Astrocyte (in vitro differentiated cells and primary cell): ENCODE data around the gene OSBPL9. TPM values are rescaled to one million over a fixed set of nuclear protein-coding genes. Genes with fewer than 3 reads are reported as not detected.

ENCODE experiments used
- DNase-seq: peaks from one replicate; pipeline ENCODE4 v3.0.0-alpha.2; 2010; ENCODE audit warnings: low read depth
- FAIRE-seq: peaks from 2 replicates; lab custom pipeline; 2011; peaks lifted over from hg19 to GRCh38; lab: Jason Lieb, UNC
- H2AFZ ChIP-seq: 2 replicates; pipeline ENCODE4 v1.6.0; 2012; ENCODE audit warnings: low read depth, low read length, inconsistent platforms
- H3K27ac ChIP-seq: 2 replicates; pipeline ENCODE4 v1.5.1; 2011; ENCODE audit warnings: low read depth, low read length, inconsistent platforms
- H3K27me3 ChIP-seq: 2 replicates; pipeline ENCODE4 v1.6.0; 2011; ENCODE audit warnings: low read length, inconsistent platforms; ENCODE audit not compliant: insufficient read depth
- H3K36me3 ChIP-seq: 2 replicates; pipeline ENCODE4 v1.5.1; 2011; ENCODE audit warnings: low read length, inconsistent platforms; ENCODE audit not compliant: insufficient read depth
- H3K4me1 ChIP-seq: 2 replicates; pipeline ENCODE4 v1.5.1; 2011; ENCODE audit warnings: low read length, inconsistent platforms; ENCODE audit not compliant: insufficient read depth
- H3K4me2 ChIP-seq: 2 replicates; pipeline ENCODE4 v1.6.0; 2012; ENCODE audit warnings: low read length, inconsistent platforms
- H3K4me3 ChIP-seq: 2 replicates; pipeline ENCODE4 v1.5.1; 2011; ENCODE audit warnings: low read depth, mild to moderate bottlenecking, low read length, inconsistent platforms; ENCODE audit not compliant: insufficient read depth
- H3K79me2 ChIP-seq: 2 replicates; pipeline ENCODE4 v1.6.0; 2012; ENCODE audit warnings: mild to moderate bottlenecking, low read length, inconsistent platforms; ENCODE audit not compliant: insufficient read depth
- H3K9ac ChIP-seq: 2 replicates; pipeline ENCODE4 v1.6.0; 2012; ENCODE audit warnings: mild to moderate bottlenecking, low read length, inconsistent platforms
- H3K9me3 ChIP-seq: 2 replicates; pipeline ENCODE4 v1.5.1; 2012; ENCODE audit warnings: low read depth, mild to moderate bottlenecking, low read length, inconsistent platforms; ENCODE audit not compliant: insufficient read depth
- H4K20me1 ChIP-seq: 2 replicates; pipeline ENCODE4 v1.6.0; 2012; ENCODE audit warnings: low read length, inconsistent platforms; ENCODE audit not compliant: insufficient read depth
- H3K27ac Mint-ChIP-seq: one replicate; pipeline ENCODE4 v1.8.0; 2021; ENCODE audit warnings: mild to moderate bottlenecking, mixed read lengths; ENCODE audit not compliant: unreplicated experiment
- H3K27me3 Mint-ChIP-seq: one replicate; pipeline ENCODE4 v1.8.0; 2021; ENCODE audit warnings: low read depth, mixed read lengths; ENCODE audit not compliant: unreplicated experiment
- H3K36me3 Mint-ChIP-seq: one replicate; pipeline ENCODE4 v1.8.0; 2021; ENCODE audit warnings: low read depth, mixed read lengths; ENCODE audit not compliant: unreplicated experiment
- H3K4me1 Mint-ChIP-seq: one replicate; pipeline ENCODE4 v1.8.0; 2021; ENCODE audit warnings: low read depth, mixed read lengths; ENCODE audit not compliant: unreplicated experiment
- H3K4me3 Mint-ChIP-seq: one replicate; pipeline ENCODE4 v1.8.0; 2021; ENCODE audit warnings: mild to moderate bottlenecking, moderate library complexity, mixed read lengths; ENCODE audit not compliant: unreplicated experiment
- H3K9me3 Mint-ChIP-seq: one replicate; pipeline ENCODE4 v1.8.0; 2021; ENCODE audit warnings: mild to moderate bottlenecking, mixed read lengths; ENCODE audit not compliant: unreplicated experiment
- CTCF ChIP-seq: IDR thresholded peaks from 2 replicates; pipeline ENCODE4 v1.5.1; 2011; ENCODE audit warnings: low read depth, mild to moderate bottlenecking, inconsistent platforms, low read length, moderate library complexity; ENCODE audit not compliant: insufficient read depth
- EZH2 ChIP-seq: IDR thresholded peaks from 2 replicates; pipeline ENCODE4 v1.6.1; 2012; ENCODE audit warnings: mild to moderate bottlenecking, low read length, inconsistent platforms; ENCODE audit not compliant: insufficient read depth
- total RNA-seq: library from RNA; stranded (reverse); gene quantifications from 2 replicates; pipeline ENCODE4 v1.2.1, GENCODE V29; 2021

OSBPL9 gene
- total RNA-seq, 1 donor from 2014 or later, result 117 TPM

GRCh38 chr1:51578383-51579109 is 38.3 kb upstream of the OSBPL9 start:
- no peaks in the 10 kb centered on the region for H3K9me3 ChIP-seq
- no peak for FAIRE-seq
- no peak overlapping the region for H3K27ac ChIP-seq
- no peaks in the 10 kb centered on the region for H3K27me3 ChIP-seq
- Mint-ChIP-seq H3K4me3 (no peak overlapping the region), H3K27me3 (no peaks in the 10 kb centered on the region), H3K4me1 (peaks cover 4% of the 10 kb centered on the region), H3K36me3 (no peaks in the 10 kb centered on the region), H3K9me3 (no peaks in the 10 kb centered on the region), H3K27ac (peak overlapping the region; percentile 5)
- no peaks in the 10 kb centered on the region for H3K79me2 ChIP-seq
- H3K4me3 ChIP-seq, result no peak overlapping the region
- H2AFZ ChIP-seq, result no peak overlapping the region
- H3K4me2 ChIP-seq, result no peak overlapping the region
- peaks cover 6% of the 10 kb centered on the region for H3K4me1 ChIP-seq
- no peaks in the 10 kb centered on the region for H3K36me3 ChIP-seq
- DNase-seq, result no peak
- TF ChIP-seq CTCF (no peak), EZH2 (no peak)
- no peaks in the 10 kb centered on the region for H4K20me1 ChIP-seq
- no peak overlapping the region for H3K9ac ChIP-seq

- Histone ChIP-seq H3K4me2 (no peak overlapping the region), H3K9ac (no peak overlapping the region), H3K79me2 (no peaks in the 10 kb centered on the region), H3K4me1 (peaks cover 8% of the 10 kb centered on the region), H3K27me3 (no peaks in the 10 kb centered on the region), H3K27ac (no peak overlapping the region), H3K9me3 (no peaks in the 10 kb centered on the region), H2AFZ (no peak overlapping the region), H3K36me3 (no peaks in the 10 kb centered on the region), H3K4me3 (no peak overlapping the region), H4K20me1 (no peaks in the 10 kb centered on the region)
- H3K27ac Mint-ChIP-seq, result no peak overlapping the region
- no peaks in the 10 kb centered on the region for H3K27me3 Mint-ChIP-seq
- TF ChIP-seq CTCF, result no peak
- no peak for TF ChIP-seq EZH2
- FAIRE-seq (no peak), DNase-seq (no peak)
- no peak overlapping the region for H3K4me3 Mint-ChIP-seq
- no peaks in the 10 kb centered on the region for H3K9me3 Mint-ChIP-seq
- H3K36me3 Mint-ChIP-seq, result no peaks in the 10 kb centered on the region
- H3K4me1 Mint-ChIP-seq, result no peaks in the 10 kb centered on the region
These were observed 35.7 kb upstream of the OSBPL9 start for GRCh38 chr1:51581238-51581637.

- H3K27me3 ChIP-seq, result no peaks in the 10 kb centered on the region
- FAIRE-seq (no peak), DNase-seq (peak; percentile 93)
- Mint-ChIP-seq H3K27ac (no peak overlapping the region), H3K27me3 (no peaks in the 10 kb centered on the region), H3K9me3 (peaks cover 2% of the 10 kb centered on the region), H3K36me3 (no peaks in the 10 kb centered on the region), H3K4me1 (no peaks in the 10 kb centered on the region), H3K4me3 (no peak overlapping the region)
- peak overlapping the region; percentile 6 for H3K4me2 ChIP-seq
- no peak overlapping the region for H3K9ac ChIP-seq
- TF ChIP-seq CTCF (no peak), EZH2 (no peak)
- no peak overlapping the region for H3K4me3 ChIP-seq
- H3K9me3 ChIP-seq, result no peaks in the 10 kb centered on the region
- H4K20me1 ChIP-seq, result no peaks in the 10 kb centered on the region
- peaks cover 8% of the 10 kb centered on the region for H3K4me1 ChIP-seq
- H3K36me3 ChIP-seq, result no peaks in the 10 kb centered on the region
- H3K79me2 ChIP-seq, result no peaks in the 10 kb centered on the region
- peak overlapping the region; percentile 38 for H3K27ac ChIP-seq
- H2AFZ ChIP-seq, result peak overlapping the region; percentile 55
These were observed 33.4 kb upstream of the OSBPL9 start for GRCh38 chr1:51583532-51583931.
